SW480 (cell line): ENCODE measurements around the gene ENPP4.
"Not testable (repeated sequence)": the region's sequence is repeated elsewhere in the genome, so short reads cannot be mapped to it uniquely, and the experiment has no call there.

Experiments used
- DNase-seq: peaks from one replicate; pipeline ENCODE4 v3.0.0-alpha.2; 2016; ENCODE audit warnings: low spot score

The ENPP4 gene

DNA sequence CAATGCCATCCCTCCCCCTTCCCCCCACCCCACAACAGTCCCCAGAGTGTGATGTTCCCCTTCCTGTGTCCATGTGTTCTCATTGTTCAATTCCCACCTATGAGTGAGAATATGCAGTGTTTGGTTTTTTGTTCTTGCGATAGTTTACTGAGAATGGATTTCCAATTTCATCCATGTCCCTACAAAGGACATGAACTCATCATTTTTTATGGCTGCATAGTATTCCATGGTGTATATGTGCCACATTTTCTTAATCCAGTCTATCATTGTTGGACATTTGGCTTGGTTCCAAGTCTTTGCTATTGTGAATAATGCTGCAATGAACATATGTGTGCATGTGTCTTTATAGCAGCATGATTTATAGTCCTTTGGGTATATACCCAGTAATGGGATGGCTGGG, 1.5 kb downstream of the ENPP4 start:
- DNase-seq, result not testable (repeated sequence)

DNA sequence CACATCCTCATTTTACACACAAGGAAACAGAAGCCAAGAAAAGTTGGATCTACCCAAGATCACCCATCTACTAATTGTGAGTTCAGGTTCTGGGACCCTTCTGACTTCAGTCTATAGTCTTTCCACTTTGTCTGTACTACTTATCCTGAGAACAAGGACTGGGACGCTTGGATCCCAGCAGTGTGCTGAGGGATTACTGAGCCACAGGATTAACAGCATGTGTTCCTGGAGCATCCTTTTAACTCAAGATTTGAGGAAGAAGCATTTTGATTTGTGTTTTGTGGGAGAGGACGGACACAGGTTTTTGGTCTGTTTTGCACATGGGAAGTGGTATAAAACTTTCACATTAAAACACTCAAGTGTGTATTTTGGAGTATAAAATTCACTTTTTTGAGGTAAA, 4.4 kb downstream of the ENPP4 start:
- no peak for DNase-seq

DNA sequence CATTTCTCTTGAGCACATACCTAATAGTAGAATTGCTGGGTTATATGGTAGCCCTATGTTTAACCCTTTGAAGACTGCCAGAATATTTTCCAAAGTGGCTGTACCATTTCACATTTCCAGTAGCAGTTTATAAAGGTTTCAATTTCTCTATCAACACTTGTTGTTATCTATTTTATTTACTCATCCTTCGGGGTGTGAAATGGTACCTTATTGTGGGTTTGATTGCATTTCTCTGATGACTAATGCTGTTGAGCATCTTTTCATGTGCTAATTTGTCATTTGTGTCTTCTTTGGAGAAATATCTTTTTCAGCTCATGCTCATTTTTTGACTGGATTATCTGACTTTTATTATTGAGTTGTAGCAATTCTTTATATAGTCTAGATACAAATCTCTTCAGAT, 5.4 kb downstream of the ENPP4 start:
- DNase-seq, result no peak

DNA sequence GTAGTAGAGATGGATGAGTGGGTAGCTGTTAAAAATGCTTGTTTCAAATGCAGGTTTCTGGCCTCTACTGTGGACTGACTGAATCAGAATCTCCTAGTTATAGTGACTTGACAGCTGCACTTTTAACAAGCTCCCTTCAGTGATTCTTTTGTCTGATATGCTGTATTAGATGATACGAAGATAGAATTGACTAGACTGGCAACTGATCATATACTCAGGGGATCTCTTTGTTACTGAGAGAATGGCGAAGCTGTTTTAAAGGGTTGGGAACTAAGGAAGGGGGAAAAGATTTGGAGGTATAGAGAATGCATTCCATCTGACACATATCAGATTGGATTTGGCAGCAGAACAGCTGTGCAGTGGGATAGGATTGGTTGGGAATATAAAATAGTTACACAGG, 7.0 kb downstream of the ENPP4 start:
- no peak for DNase-seq

DNA sequence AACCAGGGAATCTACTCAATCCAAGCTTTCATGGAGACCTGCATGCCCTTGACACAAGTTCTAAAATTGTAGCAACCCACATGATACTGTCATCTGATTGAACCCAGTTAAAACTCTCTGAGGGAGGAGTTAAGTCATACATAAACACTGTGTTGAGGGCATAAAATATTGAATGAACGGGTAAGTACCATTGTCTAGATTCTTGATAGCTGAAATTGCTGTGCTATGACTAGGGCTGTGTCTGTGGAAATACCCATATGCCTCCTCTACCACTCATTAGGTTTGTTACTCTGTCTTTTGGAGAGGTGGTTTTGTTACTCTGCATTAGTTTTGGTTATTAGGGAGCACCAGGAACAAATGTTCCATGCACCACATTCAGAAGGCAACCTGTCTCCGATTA, 7.6 kb downstream of the ENPP4 start:
- no peak for DNase-seq

DNA sequence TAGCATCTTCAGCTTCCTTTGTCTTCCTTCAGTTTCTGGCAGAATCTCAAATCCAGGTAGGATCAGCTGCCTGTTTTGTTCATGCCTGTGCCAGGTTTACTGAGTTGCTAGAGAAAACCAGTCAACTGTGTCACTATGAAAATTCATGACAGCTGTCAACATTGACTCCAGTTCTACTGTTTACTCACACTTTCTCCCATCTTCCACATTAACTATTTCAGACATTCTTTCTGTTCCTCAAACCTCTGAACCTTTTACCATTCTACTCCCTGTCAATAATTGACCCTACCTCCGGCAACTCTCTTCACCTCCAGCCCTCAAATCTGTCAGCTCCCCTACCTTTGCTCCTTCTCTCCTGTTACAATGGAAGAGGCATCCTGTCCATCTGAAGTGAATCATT, 8.5 kb downstream of the ENPP4 start:
- no peak for DNase-seq

DNA sequence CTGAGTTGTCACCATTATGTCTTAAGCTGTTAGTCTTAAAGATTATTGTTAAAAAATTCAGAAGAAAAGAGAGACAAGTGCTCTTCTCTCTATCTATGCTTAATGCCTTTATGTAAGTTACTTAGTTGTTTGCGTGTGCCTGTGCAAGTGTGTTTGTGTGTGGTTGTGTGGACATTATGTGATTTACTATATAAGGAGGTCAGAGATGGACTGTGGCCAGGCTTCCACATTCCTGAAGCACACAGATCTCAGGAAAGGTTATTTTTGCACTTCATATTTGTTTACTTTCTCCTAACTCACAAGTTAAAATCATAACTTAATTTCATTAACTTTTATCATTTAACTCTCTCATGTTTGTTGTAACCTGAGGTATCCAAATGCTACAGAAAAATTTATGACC, 14.5 kb downstream of the ENPP4 start:
- DNase-seq, result no peak

DNA sequence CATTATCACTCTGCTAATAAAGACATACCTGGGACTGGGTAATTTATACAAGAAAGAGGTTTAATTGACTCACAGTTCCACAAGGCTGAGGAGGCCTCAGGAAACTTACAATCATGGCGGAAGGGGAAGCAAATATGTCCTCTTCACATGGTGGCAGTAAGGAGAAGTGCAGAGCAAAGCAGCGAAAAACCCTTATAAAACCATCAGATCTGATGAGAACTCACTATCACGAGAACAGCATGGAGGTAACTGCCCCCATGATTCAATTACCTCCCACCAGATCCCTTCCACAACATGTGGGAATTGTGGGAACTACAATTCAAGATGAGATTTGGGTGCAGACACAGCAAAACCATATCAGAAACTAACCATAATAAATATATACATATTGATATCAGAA, 19.3 kb downstream of the ENPP4 start:
- not testable (repeated sequence) for DNase-seq

DNA sequence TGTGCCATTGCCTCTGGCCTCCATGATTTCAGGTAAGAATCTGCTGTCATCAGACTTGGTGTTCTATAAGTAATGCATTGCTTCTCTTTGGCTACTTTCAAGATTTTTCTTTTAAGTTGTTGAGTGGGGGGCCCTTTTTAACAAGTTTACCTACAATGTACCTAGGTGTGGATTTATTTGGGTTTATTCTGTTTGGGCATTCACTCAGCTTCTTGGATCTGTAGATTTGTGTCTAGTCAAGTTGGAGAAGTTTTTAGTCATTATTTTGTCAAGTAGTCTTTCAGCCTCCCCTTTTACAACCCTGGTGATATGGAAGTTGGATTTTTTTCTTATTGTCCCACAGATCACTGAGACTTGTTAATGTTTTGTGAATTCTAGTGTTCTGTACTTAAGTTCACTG, 26.9 kb downstream of the ENPP4 start:
- no peak for DNase-seq

DNA sequence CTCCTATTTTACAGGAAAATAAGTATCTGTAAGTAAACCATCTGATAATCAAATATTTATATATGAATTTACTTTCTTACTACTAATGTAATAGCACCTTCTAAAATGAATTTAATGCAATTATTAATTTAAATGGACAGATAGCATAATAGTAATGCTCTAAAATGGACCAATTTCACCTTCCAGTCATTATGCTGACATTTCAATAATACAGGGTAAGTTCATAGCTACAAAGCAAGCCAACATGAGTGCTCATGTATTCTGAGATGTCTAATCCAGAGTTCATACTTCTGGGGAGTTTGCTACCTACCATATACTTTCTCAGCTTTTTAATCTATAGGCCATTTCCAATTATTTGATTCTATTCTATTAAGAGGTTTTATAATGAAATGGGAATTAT, 29.4 kb downstream of the ENPP4 start:
- no peak for DNase-seq

DNA sequence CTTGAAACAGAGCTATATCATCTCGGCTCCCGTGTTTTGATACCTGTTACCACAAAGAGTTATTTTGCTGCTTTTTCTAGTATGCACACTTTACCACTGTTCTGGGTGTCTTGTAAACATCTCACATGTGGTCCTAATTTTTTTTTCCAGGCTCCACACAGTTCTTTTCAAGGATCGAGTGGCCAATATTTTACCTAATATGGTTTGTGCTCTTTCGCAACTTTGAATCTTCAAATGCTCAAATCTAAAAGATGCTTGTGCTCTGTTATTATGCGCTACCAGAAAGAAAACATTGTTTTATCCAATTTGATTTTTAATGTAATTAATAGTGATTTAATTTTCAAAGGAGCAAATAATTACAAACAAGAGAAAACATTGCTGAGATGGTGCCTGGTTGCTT, 30.3 kb downstream of the ENPP4 start:
- no peak for DNase-seq

DNA sequence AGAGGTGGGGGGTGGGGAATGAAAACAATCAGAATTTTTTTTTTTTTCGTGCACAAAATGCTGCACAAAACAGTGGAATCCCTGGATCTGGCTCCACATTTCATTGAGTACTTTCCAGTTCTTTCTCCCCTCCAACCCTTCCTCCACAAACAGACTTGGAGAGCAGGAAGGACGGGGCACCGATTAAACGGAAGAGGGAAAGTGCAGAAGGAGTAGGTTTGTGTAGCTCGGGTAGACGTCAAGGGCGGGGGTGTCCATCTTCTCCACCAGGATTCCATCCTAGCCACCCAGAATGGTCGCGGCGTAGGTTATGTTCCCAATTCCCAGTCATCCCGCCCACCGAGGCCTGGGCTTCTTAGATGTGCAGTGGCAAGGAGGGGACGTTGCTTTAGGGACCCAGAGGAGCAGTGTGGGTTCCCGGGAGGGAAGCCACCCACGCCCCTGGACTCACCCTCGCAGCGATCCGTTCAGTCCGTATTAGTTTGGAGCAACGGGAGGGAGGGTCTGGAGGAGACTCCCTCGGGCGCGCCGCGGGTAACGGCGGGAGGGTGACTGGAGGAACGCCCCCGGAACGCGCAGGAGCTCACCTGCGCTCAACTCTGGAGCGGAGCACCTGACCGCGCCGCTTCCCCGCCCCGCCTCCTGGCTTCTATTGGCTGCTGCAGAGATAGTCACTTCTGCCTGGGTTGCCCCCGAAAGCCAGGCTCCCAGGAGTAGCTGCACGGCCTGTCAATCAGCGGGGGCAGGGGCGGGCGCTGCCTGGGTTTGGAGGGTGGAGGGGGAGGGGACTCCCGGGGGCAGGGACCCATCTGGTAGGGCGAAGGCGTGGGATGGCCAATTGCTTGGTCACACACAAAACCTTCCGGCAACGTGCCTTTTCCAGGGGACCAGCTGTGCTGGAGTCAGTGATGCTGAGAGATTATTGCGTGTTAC, 40.8 kb downstream of the ENPP4 start, which contains the start of gene ENPP5:
ENPP5 (minus strand) TSS at position 624 of the 933 bp plus-strand sequence. CDS start 2,718 bp downstream, outside the sequence.
- peak; percentile 87 for DNase-seq

DNA sequence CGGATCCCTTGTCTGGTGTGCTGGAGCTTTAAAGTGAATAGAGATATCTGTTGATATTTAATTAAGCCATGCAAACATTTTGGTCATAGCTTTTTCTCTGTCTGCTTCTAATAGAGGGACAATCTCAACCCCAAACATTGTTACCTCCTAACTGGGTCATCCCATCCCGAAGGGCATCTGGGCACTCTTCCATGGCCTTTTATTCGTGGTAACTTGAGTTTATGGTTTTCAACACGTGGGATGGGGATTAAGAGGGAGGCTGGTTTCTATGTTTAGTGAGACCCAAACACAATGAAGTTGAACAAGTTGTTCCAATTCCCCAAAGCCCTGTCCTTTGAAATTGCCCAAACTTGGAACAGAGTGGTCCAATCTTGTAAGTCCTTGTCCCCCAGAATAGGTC, 42.4 kb downstream of the ENPP4 start:
- no peak for DNase-seq

DNA sequence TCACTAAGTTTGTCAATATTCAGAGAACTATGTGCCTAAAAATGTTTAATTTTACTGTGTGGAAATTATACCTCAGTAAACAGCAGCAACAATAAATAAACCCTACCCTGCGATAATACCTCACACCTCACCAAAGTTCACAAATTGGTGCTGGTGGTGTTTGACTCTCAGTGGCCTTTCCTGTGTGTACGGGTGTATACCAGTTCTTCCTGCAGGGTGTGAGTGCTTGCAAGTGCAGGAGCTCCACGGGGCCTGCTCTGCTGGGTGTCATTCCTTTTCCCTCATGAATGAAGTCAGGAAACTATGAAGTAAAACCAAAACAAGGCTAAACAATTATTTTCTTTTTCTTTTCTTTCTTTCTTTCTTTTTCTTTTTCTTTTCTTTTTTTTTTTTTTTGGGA, 45.1 kb downstream of the ENPP4 start:
- DNase-seq, result no peak

DNA sequence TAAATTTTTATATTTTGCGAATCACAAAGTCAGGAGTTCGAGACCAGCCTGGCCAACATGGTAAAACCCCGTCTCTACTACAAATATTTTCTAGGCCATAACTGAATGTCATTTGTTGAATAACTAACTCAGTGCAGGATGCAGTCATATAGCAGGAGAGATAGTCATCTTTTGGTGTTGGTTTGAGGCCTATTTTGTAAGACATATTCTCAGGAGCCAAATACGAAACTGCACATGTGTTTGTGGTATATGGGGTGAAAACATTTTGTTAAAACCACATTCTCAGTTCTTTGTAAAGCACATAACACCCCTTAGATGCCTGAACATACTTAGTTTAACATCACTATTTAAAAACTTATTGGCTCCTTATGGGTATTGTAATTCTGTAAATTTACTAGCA, 45.7 kb downstream of the ENPP4 start:
- DNase-seq, result no peak

DNA sequence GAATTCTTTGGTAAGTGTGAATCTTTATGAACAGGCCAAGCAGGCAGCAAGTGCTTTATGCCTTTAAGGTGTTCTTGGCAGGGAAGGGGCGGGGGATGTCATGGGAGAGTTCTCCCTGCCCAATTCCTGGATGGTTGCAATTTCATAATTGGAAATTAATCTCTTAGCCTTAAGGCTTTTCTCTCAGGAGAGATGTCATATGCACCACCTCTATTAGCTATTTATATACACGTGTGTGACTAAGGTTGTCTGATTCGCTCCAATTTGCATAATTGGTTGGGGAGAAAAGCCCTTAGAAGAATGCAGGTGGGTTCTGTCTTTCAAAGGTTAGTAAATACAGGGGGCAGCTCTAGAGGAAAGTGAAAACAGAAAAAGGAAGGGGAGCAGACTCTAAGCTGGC, 46.2 kb downstream of the ENPP4 start:
- DNase-seq, result no peak

DNA sequence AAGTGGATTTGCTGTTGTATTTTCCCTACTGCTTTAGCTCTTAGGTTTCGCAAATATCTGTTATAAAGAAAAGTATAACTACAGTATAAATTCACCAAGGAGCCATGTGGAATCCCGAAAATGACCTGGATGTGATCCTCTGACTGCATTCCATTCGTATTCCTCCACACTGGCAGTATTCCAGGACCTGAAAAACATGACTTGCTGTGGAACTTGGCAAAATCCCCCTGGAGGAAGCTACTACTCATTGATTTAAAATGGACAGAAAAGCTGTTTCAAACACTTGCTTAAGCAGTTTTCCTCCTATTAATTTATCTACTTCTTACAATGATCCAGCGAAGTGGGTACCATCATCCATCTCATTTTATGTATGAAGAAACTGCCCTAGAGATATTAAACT, 54.3 kb downstream of the ENPP4 start:
- no peak for DNase-seq

DNA sequence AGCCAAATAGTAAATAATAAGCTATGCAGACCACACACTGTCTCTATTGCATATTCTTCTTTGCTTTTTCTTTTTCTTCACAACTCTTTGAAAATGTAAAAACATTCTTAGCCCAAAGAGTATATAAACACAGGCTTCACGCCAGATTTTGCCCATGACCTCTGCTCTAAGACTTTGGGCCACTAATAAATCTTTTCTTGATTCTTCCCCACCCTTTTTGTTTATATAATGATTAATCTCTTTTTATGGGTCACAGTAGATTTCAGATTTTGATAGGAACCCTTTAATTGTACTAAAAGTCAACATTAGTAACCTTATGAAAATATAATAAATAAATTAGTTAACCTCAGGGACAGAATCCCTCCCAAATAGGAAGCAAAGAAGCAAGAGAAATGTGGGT, 56.8 kb downstream of the ENPP4 start:
- no peak for DNase-seq

DNA sequence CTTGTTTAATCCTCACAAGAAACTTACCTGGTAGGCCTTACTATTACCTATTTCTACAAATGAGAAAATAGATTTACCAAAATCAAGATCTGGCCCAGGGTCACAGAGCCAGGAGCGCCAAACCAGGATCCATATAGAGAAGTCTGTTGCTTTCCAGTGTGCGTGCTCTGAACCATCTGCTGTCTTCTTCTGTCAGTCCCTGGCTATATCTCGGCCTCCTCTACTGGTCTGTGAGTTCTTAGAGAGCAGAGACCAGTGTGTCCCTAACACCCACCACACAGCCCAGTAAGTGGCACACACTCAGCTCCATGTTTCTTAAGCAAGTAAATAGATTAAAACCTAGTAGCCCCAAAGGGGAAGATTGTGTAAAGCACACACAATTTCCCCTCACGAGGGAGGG, 59.9 kb downstream of the ENPP4 start:
- DNase-seq, result no peak

DNA sequence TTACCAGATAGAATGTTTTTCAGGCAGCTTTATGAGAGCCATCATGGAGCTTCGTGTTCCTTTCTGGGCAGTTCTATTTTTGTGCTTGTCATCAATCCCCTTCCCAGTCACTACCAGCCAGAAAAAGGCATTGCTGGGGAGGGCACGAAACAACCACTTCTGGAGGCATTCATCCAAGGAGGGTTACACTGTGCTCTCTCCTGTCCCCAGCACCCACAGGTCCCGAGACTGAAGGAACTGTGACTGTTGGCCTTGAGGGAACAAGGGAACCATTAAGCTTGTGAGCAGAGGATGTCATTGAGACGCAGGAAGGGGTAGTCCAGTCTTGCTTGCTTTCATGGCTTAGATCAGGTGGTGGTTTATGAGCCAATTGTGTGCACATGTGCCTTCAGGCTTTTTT, 61.1 kb downstream of the ENPP4 start:
- no peak for DNase-seq

DNA sequence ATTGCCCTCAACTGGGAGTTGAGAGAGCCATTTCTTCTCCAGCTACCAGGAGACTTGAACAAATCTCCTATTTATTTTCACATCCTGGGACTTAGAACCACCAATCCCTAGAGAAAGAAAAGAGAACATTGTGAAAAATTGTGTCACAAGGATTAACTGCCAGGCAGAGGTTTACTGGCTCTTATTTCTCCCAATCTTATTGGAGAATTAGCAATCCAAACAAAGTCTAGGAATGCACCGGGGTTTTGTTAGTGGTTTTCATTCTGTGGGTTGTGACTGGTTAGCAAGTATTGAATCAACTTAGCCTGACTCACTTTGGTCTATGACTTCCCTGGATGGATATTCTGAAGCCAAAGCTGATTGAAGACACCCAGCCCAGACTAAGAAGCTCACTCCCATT, 62.2 kb downstream of the ENPP4 start:
- peak; percentile 5 for DNase-seq
